Tibial nerve (tissue), 3 donors: Measurements from ENCODE around the gene TMED6.

Experiments used
- POLR2A ChIP-seq, 2 donors: fragments of 450-650 bp; IDR thresholded peaks; one replicate each; pipeline ENCODE4 v1.6.1; 2017; ENCODE audit warnings: antibody characterized with exemption in 2 of 2, mild to moderate bottlenecking in 2 of 2, moderate library complexity in 2 of 2
- TF ChIP-seq, protein P1 (sequence below), 5 experiments: fragments of 200-600 bp in 3 of 5; fragments of 450-650 bp in 2 of 5; sonication (generic) in 3 of 5; IDR thresholded peaks; one replicate each; pipeline ENCODE4 v1.5.1; 2016 to 2019; ENCODE audit warnings: antibody characterized with exemption in 5 of 5, mild to moderate bottlenecking in 3 of 5, moderate library complexity in 2 of 5

DNA sequence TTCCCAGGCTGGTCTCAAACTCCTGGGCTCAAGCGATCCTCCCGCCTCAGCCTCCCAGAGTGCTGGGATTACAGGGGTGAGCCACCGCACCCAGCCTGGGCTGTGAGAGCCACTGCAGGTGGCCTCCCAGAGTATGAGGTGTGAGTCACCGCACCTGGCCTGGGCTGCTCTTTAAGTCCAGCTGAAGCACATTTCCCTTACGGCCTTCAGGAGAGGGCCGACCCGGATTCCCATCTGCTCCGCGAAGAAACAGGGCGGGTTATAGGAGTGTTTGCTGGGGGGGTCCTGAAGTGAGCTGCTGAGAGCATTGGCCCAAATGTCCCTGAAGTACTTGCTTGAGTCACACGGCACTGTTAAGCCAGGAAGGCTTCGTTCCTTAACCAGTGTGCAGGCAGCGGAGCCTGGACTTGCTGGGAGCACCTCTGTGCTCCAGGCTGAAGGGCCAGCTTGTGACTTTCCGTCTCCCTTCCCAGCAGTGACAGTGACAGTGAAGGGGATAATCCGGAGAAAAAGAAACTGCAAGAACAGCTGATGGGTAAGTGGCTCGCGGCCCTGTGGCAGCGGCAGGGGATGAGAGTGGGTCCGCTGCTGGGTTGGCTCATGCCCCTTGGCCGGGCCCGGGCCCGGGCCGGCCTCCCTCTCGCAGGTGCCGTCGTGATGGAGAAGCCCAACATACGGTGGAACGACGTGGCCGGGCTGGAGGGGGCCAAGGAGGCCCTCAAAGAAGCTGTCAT, 33.2 kb downstream of the TMED6 start:
- no peak for TF ChIP-seq POLR2A (IDR thresholded peaks at IDR 0.05)
- TF ChIP-seq, protein P1, sequence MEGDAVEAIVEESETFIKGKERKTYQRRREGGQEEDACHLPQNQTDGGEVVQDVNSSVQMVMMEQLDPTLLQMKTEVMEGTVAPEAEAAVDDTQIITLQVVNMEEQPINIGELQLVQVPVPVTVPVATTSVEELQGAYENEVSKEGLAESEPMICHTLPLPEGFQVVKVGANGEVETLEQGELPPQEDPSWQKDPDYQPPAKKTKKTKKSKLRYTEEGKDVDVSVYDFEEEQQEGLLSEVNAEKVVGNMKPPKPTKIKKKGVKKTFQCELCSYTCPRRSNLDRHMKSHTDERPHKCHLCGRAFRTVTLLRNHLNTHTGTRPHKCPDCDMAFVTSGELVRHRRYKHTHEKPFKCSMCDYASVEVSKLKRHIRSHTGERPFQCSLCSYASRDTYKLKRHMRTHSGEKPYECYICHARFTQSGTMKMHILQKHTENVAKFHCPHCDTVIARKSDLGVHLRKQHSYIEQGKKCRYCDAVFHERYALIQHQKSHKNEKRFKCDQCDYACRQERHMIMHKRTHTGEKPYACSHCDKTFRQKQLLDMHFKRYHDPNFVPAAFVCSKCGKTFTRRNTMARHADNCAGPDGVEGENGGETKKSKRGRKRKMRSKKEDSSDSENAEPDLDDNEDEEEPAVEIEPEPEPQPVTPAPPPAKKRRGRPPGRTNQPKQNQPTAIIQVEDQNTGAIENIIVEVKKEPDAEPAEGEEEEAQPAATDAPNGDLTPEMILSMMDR (IDR thresholded peaks at IDR 0.05): no peak
